Activated CD4-positive, CD25-positive, alpha-beta regulatory T cell treated with anti-CD3 and anti-CD28 coated beads, Interleukin-2, amount 50 U/mL, for 16 hours (primary cell): ENCODE data around the gene TIMM23.

Source experiments
- DNase-seq: peaks from one replicate; pipeline ENCODE4 v3.0.0-alpha.2; 2020; ENCODE audit warnings: low read depth, low spot score

TIMM23 gene

DNA sequence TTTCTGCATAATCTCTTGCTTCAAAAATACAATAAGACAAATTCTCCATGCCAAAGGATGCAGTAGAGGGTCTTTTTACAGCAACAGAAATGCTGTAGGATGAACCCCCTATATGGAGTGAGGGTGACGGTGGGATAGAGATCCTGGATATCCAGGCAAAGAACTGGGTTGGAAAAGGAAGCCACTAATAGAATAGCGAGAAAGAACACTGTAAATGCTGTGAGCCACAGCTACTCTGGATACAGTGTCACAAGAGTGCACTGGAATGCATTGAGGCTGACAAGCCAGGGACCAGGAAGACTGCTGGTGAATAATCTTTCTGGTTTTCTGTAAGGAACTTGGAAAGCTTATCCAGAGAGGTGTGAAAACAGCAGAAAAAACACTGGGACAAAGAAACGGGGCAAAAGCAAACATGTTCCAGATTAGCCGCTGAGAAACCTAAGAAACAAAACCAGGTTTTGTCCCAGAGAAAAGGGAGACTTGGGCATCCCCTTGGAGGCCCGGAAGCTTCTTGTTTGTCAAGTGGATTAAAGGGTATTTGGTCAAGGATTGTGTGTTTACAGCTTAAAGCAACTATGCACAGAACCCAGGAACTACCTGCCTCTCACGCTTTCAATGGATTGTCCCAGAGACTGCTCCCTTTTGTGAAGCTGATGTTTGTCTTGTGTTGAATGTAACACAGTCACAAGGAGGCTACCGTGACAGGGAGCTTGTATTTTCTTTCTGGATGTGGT lies 79.9 kb downstream of the TIMM23 start:
- DNase-seq: no peak

DNA sequence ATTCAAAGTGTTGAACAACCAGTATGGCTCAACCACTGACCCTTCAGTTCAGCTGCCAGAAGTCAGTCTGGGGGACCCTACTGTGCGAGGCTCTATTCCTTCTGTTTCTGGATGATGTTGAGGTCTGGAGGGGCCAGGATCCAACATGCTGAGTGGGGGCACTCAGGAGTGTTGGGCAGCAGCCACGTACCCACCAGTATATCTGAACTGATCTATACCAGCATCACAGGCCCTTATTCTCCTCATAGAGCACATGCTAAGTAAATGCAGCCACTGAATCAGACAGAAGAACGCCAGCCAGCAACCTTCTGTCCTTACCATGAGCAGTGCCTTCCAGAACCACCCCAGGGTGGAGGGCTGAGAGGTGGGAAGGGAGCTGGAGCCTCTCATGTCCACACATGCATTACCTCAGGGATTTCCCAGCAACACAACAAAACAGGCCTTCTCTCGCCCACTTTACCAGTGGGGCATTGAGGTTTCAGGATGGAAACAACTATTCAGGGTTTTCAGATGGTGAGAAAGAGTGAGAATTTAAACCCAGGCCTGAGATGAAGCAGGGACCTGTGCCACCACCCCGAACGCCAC lies 80.6 kb downstream of the TIMM23 start:
- no peak for DNase-seq
